CD4-positive, alpha-beta T cell (primary cell): ENCODE results near the gene DHRSX. TPM values are rescaled to one million over a fixed set of nuclear protein-coding genes. Genes with fewer than 3 reads are reported as not detected.
"Not testable (repeated sequence)": the region's sequence is repeated elsewhere in the genome, so short reads cannot be mapped to it uniquely, and the experiment has no call there.

Source experiments
- ATAC-seq: fragments of 200-7000 bp; cut with Tn5 transposase; one replicate; pipeline ENCODE4 v1.10.0; 2022; ENCODE audit warnings: mild to moderate bottlenecking; ENCODE audit not compliant: poor library complexity
- CTCF ChIA-PET: fragments of 350-600 bp; sonication (Branson Sonifier 250); formaldehyde crosslinking; loops from one replicate; lab custom pipeline; 2021; ENCODE audit warnings: antibody characterized with exemption, inconsistent platforms; lab: Charles Lee
- POLR2A ChIA-PET: fragments of 350-600 bp; sonication (Branson Sonifier 250); formaldehyde crosslinking; loops from one replicate; lab custom pipeline; 2021; ENCODE audit warnings: antibody characterized with exemption, inconsistent platforms; lab: Charles Lee
- DNase-seq, 14 experiments: peaks; one replicate each; pipeline ENCODE4 v3.0.0-alpha.2; 2013 to 2020; ENCODE audit warnings: mixed read lengths in 2 of 14
- H3K27ac ChIP-seq, 2 donors: one replicate each; pipeline versions ENCODE4 v1.5.1 to v1.7.0; 2013; ENCODE audit warnings: low read length in 2 of 2, low read depth in 1 of 2, mild to moderate bottlenecking in 1 of 2
- H3K27me3 ChIP-seq, 2 experiments: 1 replicate in 1 of 2; 2 replicates in 1 of 2; pipeline versions ENCODE4 v1.6.1 to v1.7.0; 2013; ENCODE audit warnings: low read length in 2 of 2, control low read depth in 1 of 2, mild to moderate bottlenecking in 1 of 2, moderate library complexity in 1 of 2; ENCODE audit not compliant: insufficient read depth in 2 of 2, control insufficient read depth in 1 of 2
- H3K36me3 ChIP-seq: one replicate; pipeline ENCODE4 v1.6.1; 2013; ENCODE audit warnings: low read length, control low read depth; ENCODE audit not compliant: insufficient read depth
- H3K4me1 ChIP-seq: one replicate; pipeline ENCODE4 v1.6.1; 2013; ENCODE audit warnings: low read length, control low read depth; ENCODE audit not compliant: insufficient read depth
- H3K4me3 ChIP-seq: one replicate; pipeline ENCODE4 v1.5.1; 2013; ENCODE audit warnings: mild to moderate bottlenecking, low read length, moderate library complexity
- H3K9me3 ChIP-seq, 2 experiments: 1 replicate in 1 of 2; 2 replicates in 1 of 2; pipeline versions ENCODE4 v1.6.1 to v1.7.0; 2013; ENCODE audit warnings: low read length in 2 of 2, mild to moderate bottlenecking in 2 of 2, control low read depth in 1 of 2, moderate library complexity in 1 of 2; ENCODE audit not compliant: control insufficient read depth in 1 of 2, insufficient read depth in 1 of 2
- H3K27ac Mint-ChIP-seq: one replicate; pipeline ENCODE4 v1.8.0; 2020; ENCODE audit warnings: mixed read lengths
- H3K27me3 Mint-ChIP-seq: one replicate; pipeline ENCODE4 v1.8.0; 2021; ENCODE audit warnings: mixed read lengths
- H3K36me3 Mint-ChIP-seq: one replicate; pipeline ENCODE4 v1.8.0; 2021; ENCODE audit warnings: low read depth, mixed read lengths
- H3K4me1 Mint-ChIP-seq: one replicate; pipeline ENCODE4 v1.8.0; 2021; ENCODE audit warnings: low read depth, mixed read lengths
- H3K4me3 Mint-ChIP-seq: one replicate; pipeline ENCODE4 v1.8.0; 2020; ENCODE audit warnings: mild to moderate bottlenecking, mixed read lengths
- H3K9me3 Mint-ChIP-seq: one replicate; pipeline ENCODE4 v1.8.0; 2020; ENCODE audit warnings: mixed read lengths
- intact Hi-C, 2 experiments: fragments of 100-400 bp; cut with DNase I in 1 of 2; cut with micrococcal nuclease in 1 of 2; formaldehyde crosslinking; loops; one replicate each; pipeline versions ENCODE4 v1.15.1 to v1.9.0; 2023 to 2025; cut with DNase I, micrococcal nuclease
- total RNA-seq, 174 experiments: library from RNA in 2 of 174; stranded (reverse) in 2 of 174; gene quantifications; one replicate each; pipeline ENCODE4 v1.2.3 and lab custom pipeline; 2021 to 2026
- TF ChIP-seq, protein P1 (sequence below): fragments of 200-600 bp; IDR thresholded peaks from one replicate; pipeline ENCODE4 v1.8.0; 2022; ENCODE audit warnings: antibody characterized with exemption, mild to moderate bottlenecking

Gene DHRSX
- total RNA-seq, 2 experiments from 2014 or later, result 12.1 to 13.9 TPM

DNA sequence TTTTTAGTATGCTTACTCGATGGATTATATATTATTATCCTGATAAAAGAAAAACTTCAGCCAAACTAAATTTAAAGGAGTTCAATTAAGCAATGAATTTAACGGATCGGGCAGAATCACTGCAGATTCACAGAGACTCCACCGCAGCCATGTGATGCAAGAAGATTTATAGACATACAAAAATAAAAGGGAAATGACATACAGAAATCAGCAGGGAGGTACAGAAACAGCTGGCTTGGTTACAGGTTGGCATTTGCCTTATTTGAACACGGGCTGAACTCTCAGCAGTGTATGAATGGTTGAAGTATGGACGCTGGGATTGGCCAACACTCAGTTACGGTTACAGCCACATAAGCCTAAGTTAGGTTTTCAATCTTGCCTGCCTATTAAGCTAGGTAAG, 35.4 kb upstream of the DHRSX start:
- CTCF ChIA-PET, result no interaction called here
- H3K4me1 Mint-ChIP-seq, result no peaks in the 10 kb centered on the region
- no peaks in the 10 kb centered on the region for H3K27me3 ChIP-seq
- intact Hi-C loops, result no loop called here
- POLR2A ChIA-PET, result no interaction called here
- no peaks in the 10 kb centered on the region for H3K36me3 ChIP-seq
- H3K9me3 ChIP-seq, result no peaks in the 10 kb centered on the region
- H3K4me3 Mint-ChIP-seq, result no peak overlapping the region
- TF ChIP-seq, protein P1, sequence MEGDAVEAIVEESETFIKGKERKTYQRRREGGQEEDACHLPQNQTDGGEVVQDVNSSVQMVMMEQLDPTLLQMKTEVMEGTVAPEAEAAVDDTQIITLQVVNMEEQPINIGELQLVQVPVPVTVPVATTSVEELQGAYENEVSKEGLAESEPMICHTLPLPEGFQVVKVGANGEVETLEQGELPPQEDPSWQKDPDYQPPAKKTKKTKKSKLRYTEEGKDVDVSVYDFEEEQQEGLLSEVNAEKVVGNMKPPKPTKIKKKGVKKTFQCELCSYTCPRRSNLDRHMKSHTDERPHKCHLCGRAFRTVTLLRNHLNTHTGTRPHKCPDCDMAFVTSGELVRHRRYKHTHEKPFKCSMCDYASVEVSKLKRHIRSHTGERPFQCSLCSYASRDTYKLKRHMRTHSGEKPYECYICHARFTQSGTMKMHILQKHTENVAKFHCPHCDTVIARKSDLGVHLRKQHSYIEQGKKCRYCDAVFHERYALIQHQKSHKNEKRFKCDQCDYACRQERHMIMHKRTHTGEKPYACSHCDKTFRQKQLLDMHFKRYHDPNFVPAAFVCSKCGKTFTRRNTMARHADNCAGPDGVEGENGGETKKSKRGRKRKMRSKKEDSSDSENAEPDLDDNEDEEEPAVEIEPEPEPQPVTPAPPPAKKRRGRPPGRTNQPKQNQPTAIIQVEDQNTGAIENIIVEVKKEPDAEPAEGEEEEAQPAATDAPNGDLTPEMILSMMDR, result no peak
- peaks cover 10% of the 10 kb centered on the region for H3K27me3 Mint-ChIP-seq
- H3K27ac ChIP-seq, result no peak overlapping the region
- no peak overlapping the region for H3K27ac Mint-ChIP-seq
- no peak for DNase-seq
- no peak for ATAC-seq
- no peaks in the 10 kb centered on the region for H3K36me3 Mint-ChIP-seq
- no peaks in the 10 kb centered on the region for H3K4me1 ChIP-seq
- no peaks in the 10 kb centered on the region for H3K9me3 Mint-ChIP-seq
- H3K4me3 ChIP-seq, result no peak overlapping the region

DNA sequence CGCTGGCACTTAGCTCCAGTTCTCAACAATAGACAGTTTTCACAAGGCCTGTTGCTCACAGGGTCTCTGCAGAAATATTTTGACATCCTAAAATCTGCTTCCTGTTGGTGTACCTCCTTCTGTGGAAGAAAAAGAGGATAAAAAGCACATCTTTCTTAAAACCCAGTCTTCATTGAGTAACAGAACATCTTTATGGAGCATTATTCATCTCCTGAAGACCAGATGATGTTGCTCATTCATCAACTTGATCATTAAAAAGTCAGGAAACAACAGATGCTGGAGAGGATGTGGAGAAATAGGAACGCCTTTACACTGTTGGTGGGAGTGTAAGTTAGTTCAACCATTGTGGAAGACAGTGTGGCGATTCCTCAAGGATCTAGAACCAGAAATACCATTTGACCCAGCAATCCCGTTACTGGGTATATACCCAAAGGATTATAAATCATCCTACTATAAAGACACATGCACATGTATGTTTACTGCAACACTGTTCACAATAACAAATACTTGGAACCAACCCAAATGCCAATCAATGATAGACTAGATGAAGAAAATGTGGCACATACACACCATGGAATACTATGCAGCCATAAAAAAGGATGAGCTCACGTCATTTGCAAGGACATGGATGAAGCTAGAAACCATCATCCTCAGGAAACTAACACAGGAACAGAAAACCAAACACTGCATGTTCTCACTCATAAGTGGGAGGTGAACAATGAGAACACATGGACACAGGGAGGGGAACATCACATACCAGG, 33.7 kb upstream of the DHRSX start:
- intact Hi-C loops, CTCF ChIA-PET, H3K27ac ChIP-seq, H3K27ac Mint-ChIP-seq, H3K27me3 ChIP-seq, H3K9me3 ChIP-seq, ATAC-seq, H3K4me1 ChIP-seq, H3K4me3 ChIP-seq, H3K4me1 Mint-ChIP-seq, H3K4me3 Mint-ChIP-seq, POLR2A ChIA-PET, H3K9me3 Mint-ChIP-seq, H3K27me3 Mint-ChIP-seq, DNase-seq, H3K36me3 ChIP-seq, H3K36me3 Mint-ChIP-seq: not testable (repeated sequence)

DNA sequence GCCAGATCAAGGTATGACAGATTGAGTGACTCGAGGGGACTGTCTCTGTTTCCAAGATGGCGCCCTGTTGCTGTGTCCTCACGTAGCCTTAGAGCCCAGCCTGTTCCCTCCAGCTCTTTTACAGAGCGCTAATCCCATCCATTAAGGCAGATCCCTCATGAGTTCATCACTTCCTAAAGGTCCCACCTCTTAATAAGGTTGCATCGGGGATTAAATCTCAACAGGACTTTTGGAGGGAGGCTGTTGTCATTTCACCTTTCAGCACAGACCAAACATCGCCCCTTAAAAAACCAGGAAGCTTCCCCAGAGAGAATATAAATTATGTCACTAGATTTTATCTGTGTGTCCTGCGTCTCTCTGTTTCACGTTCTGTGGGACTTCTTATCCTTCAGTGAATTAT, 32.6 kb upstream of the DHRSX start:
- no peak for DNase-seq
- H3K36me3 ChIP-seq, result no peaks in the 10 kb centered on the region
- Mint-ChIP-seq H3K36me3 (no peaks in the 10 kb centered on the region), H3K27ac (no peak overlapping the region), H3K4me3 (no peak overlapping the region), H3K9me3 (no peaks in the 10 kb centered on the region), H3K4me1 (no peaks in the 10 kb centered on the region), H3K27me3 (peaks cover 5% of the 10 kb centered on the region)
- ChIA-PET CTCF (no interaction called here), POLR2A (no interaction called here)
- no peak overlapping the region for H3K27ac ChIP-seq
- no peak overlapping the region for H3K4me3 ChIP-seq
- no peaks in the 10 kb centered on the region for H3K4me1 ChIP-seq
- H3K9me3 ChIP-seq, result no peaks in the 10 kb centered on the region
- intact Hi-C loops, result no loop called here
- TF ChIP-seq, protein P1, result no peak
- H3K27me3 ChIP-seq, result no peaks in the 10 kb centered on the region
- no peak for ATAC-seq

DNA sequence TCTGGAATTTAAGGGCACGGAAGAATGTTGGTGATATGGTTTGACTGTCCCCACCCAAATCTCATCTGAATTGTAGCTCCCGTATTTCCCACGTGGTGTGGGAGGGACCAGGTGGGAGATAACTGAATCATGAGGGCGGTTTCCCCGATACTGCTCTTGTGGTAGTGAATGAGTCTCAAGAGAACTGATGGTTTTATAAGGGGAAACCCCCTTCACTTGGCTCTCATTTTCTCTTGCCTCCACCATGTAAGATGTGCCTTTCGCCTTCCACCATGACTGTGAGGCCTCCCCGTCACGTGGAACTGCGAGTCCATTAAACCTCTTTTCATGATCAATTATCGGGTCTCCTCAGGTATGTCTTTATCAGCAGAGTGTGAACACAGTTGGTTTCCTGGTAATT, 25.6 kb upstream of the DHRSX start:
- no peaks in the 10 kb centered on the region for H3K4me1 Mint-ChIP-seq
- intact Hi-C loops, result no loop called here
- no peak overlapping the region for H3K4me3 ChIP-seq
- no peak for ATAC-seq
- H3K27me3 ChIP-seq, result peaks cover 0 to 3% of the 10 kb centered on the region in 2 experiments
- ChIA-PET POLR2A (no interaction called here), CTCF (no interaction called here)
- no peak for DNase-seq
- H3K36me3 Mint-ChIP-seq, result no peaks in the 10 kb centered on the region
- no peaks in the 10 kb centered on the region for H3K9me3 Mint-ChIP-seq
- H3K4me3 Mint-ChIP-seq, result no peak overlapping the region
- H3K27me3 Mint-ChIP-seq, result peaks cover 22% of the 10 kb centered on the region
- no peaks in the 10 kb centered on the region for H3K9me3 ChIP-seq
- H3K36me3 ChIP-seq, result no peaks in the 10 kb centered on the region
- no peak overlapping the region for H3K27ac Mint-ChIP-seq
- H3K4me1 ChIP-seq, result no peaks in the 10 kb centered on the region
- TF ChIP-seq, protein P1, result no peak
- H3K27ac ChIP-seq, result no peak overlapping the region
